Kidney glomerular epithelial cell (primary cell): ENCODE results near the gene C4orf51.

Experiments used
- DNase-seq: peaks from one replicate; lab custom pipeline; 2025; lab: John Stamatoyannopoulos, UW

C4orf51 gene

GRCh38 chr4:145757188-145757587 is 77.2 kb downstream of the C4orf51 start:
- no peak for DNase-seq

- no peak for DNase-seq
These were observed 80.2 kb downstream of the C4orf51 start for GRCh38 chr4:145760176-145760575.

GRCh38 chr4:145760961-145761929 is 81.3 kb downstream of the C4orf51 start:
- no peak for DNase-seq

- no peak for DNase-seq
These were observed 82.8 kb downstream of the C4orf51 start for GRCh38 chr4:145762719-145763118.

GRCh38 chr4:145763399-145763798 is 83.5 kb downstream of the C4orf51 start:
- no peak for DNase-seq

GRCh38 chr4:145766273-145766672 is 86.3 kb downstream of the C4orf51 start:
- DNase-seq: no peak

GRCh38 chr4:145769450-145770037 is 89.6 kb downstream of the C4orf51 start:
- DNase-seq: no peak

GRCh38 chr4:145770124-145770523 is 90.2 kb downstream of the C4orf51 start:
- DNase-seq: no peak

- DNase-seq: no peak
These were observed 92.4 kb downstream of the C4orf51 start for GRCh38 chr4:145772347-145772746.

GRCh38 chr4:145773581-145774234 is 93.8 kb downstream of the C4orf51 start:
- DNase-seq: no peak

GRCh38 chr4:145774473-145774872 is 94.5 kb downstream of the C4orf51 start:
- DNase-seq: no peak

GRCh38 chr4:145775406-145775805 is 95.5 kb downstream of the C4orf51 start:
- DNase-seq: no peak

- no peak for DNase-seq
These were observed 96.3 kb downstream of the C4orf51 start for GRCh38 chr4:145776208-145776607.

GRCh38 chr4:145779319-145779801 is 99.4 kb downstream of the C4orf51 start:
- DNase-seq: no peak

- DNase-seq: no peak
These were observed 101.4 kb downstream of the C4orf51 start for GRCh38 chr4:145781351-145781750.
